ENCODE measurements around the gene DSCAM.

- TF ChIP-seq, protein P1, sequence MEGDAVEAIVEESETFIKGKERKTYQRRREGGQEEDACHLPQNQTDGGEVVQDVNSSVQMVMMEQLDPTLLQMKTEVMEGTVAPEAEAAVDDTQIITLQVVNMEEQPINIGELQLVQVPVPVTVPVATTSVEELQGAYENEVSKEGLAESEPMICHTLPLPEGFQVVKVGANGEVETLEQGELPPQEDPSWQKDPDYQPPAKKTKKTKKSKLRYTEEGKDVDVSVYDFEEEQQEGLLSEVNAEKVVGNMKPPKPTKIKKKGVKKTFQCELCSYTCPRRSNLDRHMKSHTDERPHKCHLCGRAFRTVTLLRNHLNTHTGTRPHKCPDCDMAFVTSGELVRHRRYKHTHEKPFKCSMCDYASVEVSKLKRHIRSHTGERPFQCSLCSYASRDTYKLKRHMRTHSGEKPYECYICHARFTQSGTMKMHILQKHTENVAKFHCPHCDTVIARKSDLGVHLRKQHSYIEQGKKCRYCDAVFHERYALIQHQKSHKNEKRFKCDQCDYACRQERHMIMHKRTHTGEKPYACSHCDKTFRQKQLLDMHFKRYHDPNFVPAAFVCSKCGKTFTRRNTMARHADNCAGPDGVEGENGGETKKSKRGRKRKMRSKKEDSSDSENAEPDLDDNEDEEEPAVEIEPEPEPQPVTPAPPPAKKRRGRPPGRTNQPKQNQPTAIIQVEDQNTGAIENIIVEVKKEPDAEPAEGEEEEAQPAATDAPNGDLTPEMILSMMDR (IDR thresholded peaks at IDR 0.05 in 8 of 11, conservative IDR thresholded peaks at IDR 0.05 in 3 of 11): no peak
- TF ChIP-seq POLR2A (IDR thresholded peaks at IDR 0.05): no peak
Measured at GRCh38 chr21:40846587-40847411, at the start of gene DSCAM.

Measured in spleen (tissue), 7 donors.